Activated naive CD4-positive, alpha-beta T cell treated with anti-CD3 and anti-CD28 coated beads, Interleukin-2, amount 50 U/mL, for 24 hours (primary cell): ENCODE measurements around the gene ANAPC5.
"Not testable (repeated sequence)": the region's sequence is repeated elsewhere in the genome, so short reads cannot be mapped to it uniquely, and the experiment has no call there.

ENCODE experiments used
- H3K27ac Mint-ChIP-seq: one replicate; pipeline ENCODE4 v1.8.0; 2021; ENCODE audit warnings: mild to moderate bottlenecking, mixed read lengths
- H3K27me3 Mint-ChIP-seq: one replicate; pipeline ENCODE4 v1.8.0; 2021; ENCODE audit warnings: mixed read lengths
- H3K36me3 Mint-ChIP-seq: one replicate; pipeline ENCODE4 v1.8.0; 2021; ENCODE audit warnings: mixed read lengths
- H3K4me1 Mint-ChIP-seq: one replicate; pipeline ENCODE4 v1.8.0; 2021; ENCODE audit warnings: mixed read lengths
- H3K4me3 Mint-ChIP-seq: one replicate; pipeline ENCODE4 v1.8.0; 2021; ENCODE audit warnings: mild to moderate bottlenecking, mixed read lengths
- H3K9me3 Mint-ChIP-seq: one replicate; pipeline ENCODE4 v1.8.0; 2021; ENCODE audit warnings: mixed read lengths

ANAPC5 gene, protein sequence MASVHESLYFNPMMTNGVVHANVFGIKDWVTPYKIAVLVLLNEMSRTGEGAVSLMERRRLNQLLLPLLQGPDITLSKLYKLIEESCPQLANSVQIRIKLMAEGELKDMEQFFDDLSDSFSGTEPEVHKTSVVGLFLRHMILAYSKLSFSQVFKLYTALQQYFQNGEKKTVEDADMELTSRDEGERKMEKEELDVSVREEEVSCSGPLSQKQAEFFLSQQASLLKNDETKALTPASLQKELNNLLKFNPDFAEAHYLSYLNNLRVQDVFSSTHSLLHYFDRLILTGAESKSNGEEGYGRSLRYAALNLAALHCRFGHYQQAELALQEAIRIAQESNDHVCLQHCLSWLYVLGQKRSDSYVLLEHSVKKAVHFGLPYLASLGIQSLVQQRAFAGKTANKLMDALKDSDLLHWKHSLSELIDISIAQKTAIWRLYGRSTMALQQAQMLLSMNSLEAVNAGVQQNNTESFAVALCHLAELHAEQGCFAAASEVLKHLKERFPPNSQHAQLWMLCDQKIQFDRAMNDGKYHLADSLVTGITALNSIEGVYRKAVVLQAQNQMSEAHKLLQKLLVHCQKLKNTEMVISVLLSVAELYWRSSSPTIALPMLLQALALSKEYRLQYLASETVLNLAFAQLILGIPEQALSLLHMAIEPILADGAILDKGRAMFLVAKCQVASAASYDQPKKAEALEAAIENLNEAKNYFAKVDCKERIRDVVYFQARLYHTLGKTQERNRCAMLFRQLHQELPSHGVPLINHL

DNA sequence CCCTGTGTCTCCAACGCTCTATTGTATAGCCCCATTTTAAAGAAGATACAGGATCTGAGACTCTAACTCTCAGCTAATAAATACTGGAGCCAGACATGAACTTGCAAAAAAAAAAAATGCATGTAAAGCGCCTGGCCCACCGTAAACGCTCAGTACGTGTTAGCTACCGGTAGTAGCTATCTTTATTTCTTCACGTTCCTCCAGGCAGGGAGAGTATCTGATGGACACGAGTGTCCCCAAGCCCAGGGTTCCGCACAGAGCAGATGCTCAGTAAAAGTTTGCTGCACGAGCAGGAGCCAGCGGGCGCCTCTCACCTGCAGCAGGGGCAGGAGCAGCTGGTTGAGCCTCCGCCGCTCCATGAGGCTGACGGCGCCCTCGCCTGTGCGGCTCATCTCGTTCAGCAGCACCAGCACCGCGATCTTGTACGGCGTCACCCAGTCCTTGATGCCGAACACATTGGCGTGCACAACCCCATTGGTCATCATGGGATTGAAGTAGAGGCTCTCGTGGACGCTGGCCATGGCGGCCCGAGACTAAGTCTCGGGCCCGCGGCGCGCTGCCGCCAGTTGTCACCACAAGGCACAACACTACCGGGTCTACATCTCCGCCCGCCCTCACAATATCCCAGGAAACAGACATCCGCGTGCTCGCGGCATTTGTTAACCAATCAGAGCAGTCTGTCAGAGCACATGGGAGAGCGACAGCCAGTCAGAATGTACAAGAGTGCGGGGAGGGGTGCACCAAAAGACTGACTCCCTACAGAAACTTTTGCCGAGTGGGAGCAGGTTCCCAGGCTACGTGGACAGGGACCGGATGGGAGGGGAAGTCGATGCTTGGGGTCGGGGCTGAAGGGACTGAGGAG, at the start of gene ANAPC5:
TSS of gene ANAPC5 (minus strand) at position 592 of the 862 bp plus-strand sequence. CDS start at position 521, 71 bp downstream.
- peak within 1 kb of the TSS; percentile 96 for H3K4me3 Mint-ChIP-seq
- peaks cover 3% of the 10 kb centered on the region for H3K36me3 Mint-ChIP-seq
- H3K27ac Mint-ChIP-seq: peak within 1 kb of the TSS; percentile 97
- H3K27me3 Mint-ChIP-seq: no peaks in the 10 kb centered on the region
- no peaks in the 10 kb centered on the region for H3K9me3 Mint-ChIP-seq
- peaks cover 32% of the 10 kb centered on the region for H3K4me1 Mint-ChIP-seq

DNA sequence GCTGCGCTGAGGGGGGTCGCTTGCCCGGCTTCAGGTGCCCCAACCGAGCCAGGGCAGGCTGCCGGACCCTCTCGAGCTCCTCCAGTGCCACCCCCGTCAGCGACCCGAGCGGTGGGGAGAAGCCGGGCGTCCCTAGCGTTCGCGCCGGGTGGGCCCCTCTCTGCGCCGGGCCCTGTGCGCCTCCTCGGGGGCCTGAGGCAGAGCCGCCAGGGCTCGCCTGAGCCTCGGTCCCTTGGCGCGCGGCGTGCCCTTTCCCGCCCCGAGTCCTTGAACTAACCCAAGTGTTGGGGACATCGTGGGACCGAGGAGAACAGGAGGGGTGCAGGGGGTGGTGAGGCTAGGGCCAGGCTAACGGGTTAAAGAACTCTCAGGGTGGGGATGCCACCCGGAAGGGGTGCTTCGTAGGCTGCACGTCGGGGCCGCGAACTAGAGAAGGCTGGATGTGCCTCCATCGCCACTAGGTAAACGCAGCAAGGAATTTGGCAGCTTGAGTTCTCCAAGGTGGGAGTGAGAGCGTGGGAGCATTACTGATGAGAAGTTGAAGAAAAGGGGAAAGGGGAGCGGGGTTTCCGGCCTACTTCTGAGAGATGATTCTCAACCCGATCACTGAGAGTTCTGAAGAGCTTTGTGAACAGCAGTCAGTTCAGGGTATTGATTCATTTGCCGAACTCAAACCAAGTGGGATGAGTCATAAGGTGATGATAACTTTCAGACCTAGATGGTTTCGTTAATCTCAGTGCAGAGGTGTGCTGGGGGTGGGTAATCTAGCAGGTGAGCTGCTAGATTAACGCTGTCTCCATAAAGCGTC, 48.3 kb upstream of the ANAPC5 start:
- Mint-ChIP-seq H3K27me3 (no peaks in the 10 kb centered on the region), H3K4me1 (peaks cover 51% of the 10 kb centered on the region), H3K4me3 (peak overlapping the region; percentile 96), H3K36me3 (peaks cover 3% of the 10 kb centered on the region), H3K27ac (peak overlapping the region; percentile 98), H3K9me3 (no peaks in the 10 kb centered on the region)

DNA sequence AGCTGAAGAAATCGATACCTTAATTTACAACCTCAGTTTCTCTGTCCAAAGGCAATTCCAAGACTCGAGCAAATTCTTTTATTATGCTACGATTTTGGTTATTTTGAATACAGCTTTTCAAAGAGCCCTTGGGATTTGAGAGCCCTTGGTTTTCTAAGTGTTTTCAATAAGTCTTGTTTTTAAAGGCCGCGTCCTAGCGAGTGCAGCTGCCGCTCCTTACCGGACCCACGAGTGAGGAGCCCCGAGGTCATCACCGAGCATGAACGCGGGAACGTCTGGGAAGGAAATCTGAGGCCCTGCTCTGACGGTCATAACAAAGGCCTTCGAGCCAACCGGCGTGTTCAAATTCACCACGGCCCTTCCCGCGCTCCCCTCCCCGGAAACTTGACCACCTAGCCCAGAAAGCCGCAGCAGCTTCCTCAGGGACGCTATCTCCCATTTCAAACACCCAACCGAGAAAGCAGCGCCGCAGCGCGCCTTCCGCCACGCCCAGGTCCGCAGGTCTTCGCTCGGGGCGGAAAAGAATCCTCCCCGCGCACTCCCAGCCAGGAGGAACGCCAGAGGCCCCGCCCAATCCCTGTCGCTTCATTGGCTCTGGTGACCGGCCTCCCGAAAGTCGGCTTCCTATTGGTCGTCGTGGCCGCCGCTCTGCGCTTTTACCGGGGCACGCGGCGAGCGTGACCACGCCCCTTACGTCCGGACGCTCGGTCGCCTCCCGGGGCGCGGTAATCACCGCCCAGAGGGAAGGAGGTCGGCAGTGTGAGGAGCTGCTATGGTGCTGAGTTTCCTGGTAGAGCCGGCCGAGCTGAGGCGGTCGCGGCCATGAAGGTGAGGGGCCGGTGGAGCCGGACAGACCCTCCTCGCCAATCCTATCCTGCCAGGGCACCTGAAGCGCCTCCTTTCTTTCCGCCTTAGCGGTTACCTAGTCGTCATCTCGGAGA, 47.5 kb upstream of the ANAPC5 start, which contains the start of gene RNF34:
TSS of gene RNF34 (plus strand) at position 728 of the 941 bp plus-strand sequence. CDS start at position 823, 95 bp downstream.
- Mint-ChIP-seq H3K27ac (peak within 1 kb of the TSS; percentile 98), H3K9me3 (no peaks in the 10 kb centered on the region), H3K4me3 (peak within 1 kb of the TSS; percentile 96), H3K4me1 (peaks cover 47% of the 10 kb centered on the region), H3K27me3 (no peaks in the 10 kb centered on the region), H3K36me3 (peaks cover 3% of the 10 kb centered on the region)

DNA sequence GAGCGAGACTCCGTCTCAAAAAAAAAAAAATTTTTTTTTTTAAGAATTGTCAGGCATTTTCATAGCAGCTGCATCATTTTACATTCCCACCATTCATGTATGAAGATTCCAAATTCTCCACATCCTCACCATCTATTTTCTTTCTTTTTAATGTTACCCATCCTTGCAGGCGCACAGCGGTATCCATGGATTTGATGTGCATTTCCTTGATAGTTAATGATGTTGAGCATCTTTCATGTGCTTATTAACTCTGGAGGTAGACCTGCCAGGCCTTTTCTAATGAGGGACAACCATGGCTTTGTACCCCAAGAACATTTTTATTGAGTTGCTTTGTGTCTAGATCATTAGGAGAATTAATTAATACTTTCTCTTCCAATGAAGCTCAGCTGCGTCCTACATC, 46.1 kb upstream of the ANAPC5 start:
- H3K27ac Mint-ChIP-seq: no peak overlapping the region
- peaks cover 3% of the 10 kb centered on the region for H3K36me3 Mint-ChIP-seq
- peak overlapping the region; percentile 96 for H3K4me3 Mint-ChIP-seq
- peaks cover 34% of the 10 kb centered on the region for H3K4me1 Mint-ChIP-seq
- no peaks in the 10 kb centered on the region for H3K9me3 Mint-ChIP-seq
- no peaks in the 10 kb centered on the region for H3K27me3 Mint-ChIP-seq

GRCh38 chr12:121397521-121397920, 45.3 kb upstream of the ANAPC5 start:
- peaks cover 3% of the 10 kb centered on the region for H3K36me3 Mint-ChIP-seq
- H3K9me3 Mint-ChIP-seq: no peaks in the 10 kb centered on the region
- H3K4me3 Mint-ChIP-seq: no peak overlapping the region

GRCh38 chr12:121392325-121392716, 40.1 kb upstream of the ANAPC5 start:
- Mint-ChIP-seq H3K4me1 (peaks cover 11% of the 10 kb centered on the region), H3K4me3 (no peak overlapping the region), H3K27ac (no peak overlapping the region), H3K9me3 (no peaks in the 10 kb centered on the region), H3K36me3 (no peaks in the 10 kb centered on the region), H3K27me3 (no peaks in the 10 kb centered on the region)

More at GRCh38 chr12:121397521-121397920, 45.3 kb upstream of the ANAPC5 start:
- H3K4me1 Mint-ChIP-seq: peaks cover 29% of the 10 kb centered on the region
- H3K27me3 Mint-ChIP-seq: no peaks in the 10 kb centered on the region
- H3K27ac Mint-ChIP-seq: no peak overlapping the region

DNA sequence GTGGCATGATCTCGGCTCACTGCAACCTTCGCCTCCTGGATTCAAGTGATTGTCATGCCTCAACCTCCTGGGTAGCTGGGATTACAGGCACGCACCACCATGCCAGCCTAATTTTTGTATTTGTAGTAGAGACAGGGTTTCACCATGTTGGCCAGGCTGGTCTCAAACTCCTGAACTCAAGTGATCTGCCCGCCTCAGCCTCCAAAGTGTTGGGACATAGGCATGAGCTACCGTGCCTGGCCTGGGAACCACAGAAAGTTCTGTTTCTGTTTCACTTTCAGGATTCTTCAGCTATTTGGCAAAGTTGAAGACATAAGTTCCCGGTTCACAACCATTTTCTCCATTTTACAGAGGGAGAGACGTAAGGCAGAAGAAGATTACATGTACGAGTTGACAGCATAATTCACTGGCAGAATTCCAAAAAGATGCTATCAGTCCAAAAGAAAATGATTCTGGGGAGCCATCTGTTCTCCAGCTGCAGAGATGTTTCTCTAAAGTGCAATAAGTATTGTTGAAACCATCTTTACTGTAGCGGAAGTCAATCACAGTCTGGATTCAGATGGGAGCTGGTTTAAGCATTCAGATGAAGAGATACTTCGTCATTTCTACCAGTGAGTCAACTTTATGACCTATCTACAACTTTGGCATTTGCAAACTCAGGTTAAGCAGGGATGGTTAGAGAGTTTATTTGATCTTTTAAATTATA, 39.6 kb upstream of the ANAPC5 start:
- Mint-ChIP-seq H3K4me3 (peak overlapping the region; percentile 72), H3K27ac (peak overlapping the region; percentile 60), H3K27me3 (no peaks in the 10 kb centered on the region), H3K9me3 (no peaks in the 10 kb centered on the region), H3K36me3 (no peaks in the 10 kb centered on the region), H3K4me1 (peaks cover 11% of the 10 kb centered on the region)

- peaks cover 11% of the 10 kb centered on the region for H3K4me1 Mint-ChIP-seq
- no peak overlapping the region for H3K4me3 Mint-ChIP-seq
- no peak overlapping the region for H3K27ac Mint-ChIP-seq
- H3K27me3 Mint-ChIP-seq: no peaks in the 10 kb centered on the region
- no peaks in the 10 kb centered on the region for H3K36me3 Mint-ChIP-seq
- no peaks in the 10 kb centered on the region for H3K9me3 Mint-ChIP-seq
These were observed 38.6 kb upstream of the ANAPC5 start for GRCh38 chr12:121390856-121391255.

- Mint-ChIP-seq H3K4me1 (peaks cover 11% of the 10 kb centered on the region), H3K36me3 (no peaks in the 10 kb centered on the region), H3K4me3 (no peak overlapping the region), H3K27me3 (no peaks in the 10 kb centered on the region), H3K27ac (peak overlapping the region; percentile 39), H3K9me3 (no peaks in the 10 kb centered on the region)
These were observed 36.3 kb upstream of the ANAPC5 start for GRCh38 chr12:121388421-121388981.

GRCh38 chr12:121384891-121385290, 32.7 kb upstream of the ANAPC5 start:
- not testable (repeated sequence) for H3K4me1 Mint-ChIP-seq, H3K36me3 Mint-ChIP-seq, H3K9me3 Mint-ChIP-seq, H3K4me3 Mint-ChIP-seq, H3K27ac Mint-ChIP-seq, H3K27me3 Mint-ChIP-seq

DNA sequence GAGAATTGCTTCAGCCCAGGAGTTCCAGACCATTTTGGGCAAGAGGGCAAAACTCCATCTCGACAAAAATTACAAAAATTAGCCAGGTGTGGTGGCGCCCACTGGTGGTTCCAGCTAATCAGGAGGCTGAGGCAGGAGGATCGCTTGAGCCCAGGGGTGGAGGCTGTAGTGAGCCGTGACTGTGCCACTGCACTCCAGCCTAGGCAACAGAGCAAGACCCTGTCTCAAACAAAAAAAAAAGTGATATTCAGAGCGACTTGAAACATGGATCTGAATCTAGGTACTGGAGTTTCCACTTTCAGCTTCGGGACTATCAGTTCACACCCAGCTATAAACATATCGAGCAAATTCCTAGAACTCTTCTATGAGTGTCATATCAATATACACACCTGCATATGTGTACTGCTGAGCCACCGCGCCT, 31.4 kb upstream of the ANAPC5 start:
- no peaks in the 10 kb centered on the region for H3K4me1 Mint-ChIP-seq
- H3K27ac Mint-ChIP-seq: no peak overlapping the region
- no peaks in the 10 kb centered on the region for H3K36me3 Mint-ChIP-seq
- H3K4me3 Mint-ChIP-seq: no peak overlapping the region
- H3K27me3 Mint-ChIP-seq: no peaks in the 10 kb centered on the region
- no peaks in the 10 kb centered on the region for H3K9me3 Mint-ChIP-seq

DNA sequence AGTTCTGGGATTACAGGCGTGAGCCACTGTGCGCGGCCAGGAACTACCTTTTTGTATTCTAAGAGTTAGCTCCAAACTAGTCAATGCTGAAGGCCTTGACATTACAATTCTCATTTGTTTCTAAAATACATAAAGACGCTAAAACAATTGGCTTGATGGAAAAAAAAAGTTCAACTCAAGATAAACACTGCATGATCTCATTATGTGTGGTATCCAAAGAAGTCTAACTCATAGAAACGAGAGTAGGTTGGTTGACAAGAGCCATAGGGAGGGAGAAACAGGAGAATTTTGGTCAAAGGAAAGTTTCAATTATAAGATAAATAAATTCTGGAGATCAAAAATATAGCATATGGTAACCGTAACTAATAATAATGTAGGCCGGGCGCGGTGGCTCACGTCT, 27.7 kb upstream of the ANAPC5 start:
- H3K36me3 Mint-ChIP-seq: no peaks in the 10 kb centered on the region
- no peaks in the 10 kb centered on the region for H3K9me3 Mint-ChIP-seq

GRCh38 chr12:121378736-121379135, 26.5 kb upstream of the ANAPC5 start:
- Mint-ChIP-seq H3K36me3 (no peaks in the 10 kb centered on the region), H3K27ac (no peak overlapping the region), H3K4me1 (no peaks in the 10 kb centered on the region), H3K9me3 (no peaks in the 10 kb centered on the region), H3K27me3 (no peaks in the 10 kb centered on the region), H3K4me3 (no peak overlapping the region)

More for the DNA sequence above, 27.7 kb upstream of the ANAPC5 start:
- H3K4me3 Mint-ChIP-seq: no peak overlapping the region
- no peaks in the 10 kb centered on the region for H3K4me1 Mint-ChIP-seq
- no peaks in the 10 kb centered on the region for H3K27me3 Mint-ChIP-seq
- no peak overlapping the region for H3K27ac Mint-ChIP-seq
